H1 (cell line): ENCODE data around the gene DDN. TPM values are rescaled to one million over a fixed set of nuclear protein-coding genes. Genes with fewer than 3 reads are reported as not detected.

Experiments used
- CTCF ChIA-PET: fragments of 300-600 bp; sonication (Branson Sonifier 250); formaldehyde crosslinking; loops from one replicate; lab custom pipeline; 2021; ENCODE audit not compliant: partially characterized antibody; lab: Charles Lee
- POLR2A ChIA-PET: fragments of 300-600 bp; sonication (Branson Sonifier 250); formaldehyde crosslinking; loops from one replicate; lab custom pipeline; 2021; ENCODE audit warnings: inconsistent platforms; ENCODE audit not compliant: partially characterized antibody; lab: Charles Lee
- DNase-seq, 2 experiments: peaks; one replicate each; pipeline versions ENCODE4 v3.0.0 to v3.0.0-alpha.2; 2010 to 2022; ENCODE audit warnings: low spot score in 2 of 2, low read depth in 1 of 2, mixed read lengths in 1 of 2
- FAIRE-seq: peaks from 2 replicates; lab custom pipeline; 2011; peaks lifted over from hg19 to GRCh38; lab: Jason Lieb, UNC
- H2AFZ ChIP-seq: 2 replicates; pipeline ENCODE4 v1.8.1; 2012; ENCODE audit warnings: low read length, inconsistent platforms
- H2AK5ac ChIP-seq: 2 replicates; pipeline ENCODE4 v1.6.1; 2013; ENCODE audit warnings: low read depth, low read length
- H2BK120ac ChIP-seq: replicated peaks from 2 replicates; pipeline ENCODE3; 2013; ENCODE audit warnings: low read depth, low read length, inconsistent platforms
- H2BK12ac ChIP-seq: 2 replicates; pipeline ENCODE4 v1.6.1; 2013; ENCODE audit warnings: low read depth, low read length
- H2BK15ac ChIP-seq: 2 replicates; pipeline ENCODE4 v1.6.1; 2013; ENCODE audit warnings: low read length
- H2BK20ac ChIP-seq: 2 replicates; pipeline ENCODE4 v1.6.1; 2013; ENCODE audit warnings: low read length
- H2BK5ac ChIP-seq: 2 replicates; pipeline ENCODE4 v1.6.1; 2013; ENCODE audit warnings: low read depth, low read length
- H3K14ac ChIP-seq: 2 replicates; pipeline ENCODE4 v1.6.1; 2013; ENCODE audit warnings: inconsistent platforms; ENCODE audit not compliant: insufficient read length
- H3K18ac ChIP-seq: 2 replicates; pipeline ENCODE4 v1.6.1; 2013; ENCODE audit warnings: low read length; ENCODE audit errors: extremely low read depth
- H3K23ac ChIP-seq: 2 replicates; pipeline ENCODE4 v1.6.1; 2013; ENCODE audit warnings: inconsistent platforms; ENCODE audit not compliant: insufficient read length
- H3K23me2 ChIP-seq: 2 replicates; pipeline ENCODE4 v1.6.1; 2013; ENCODE audit warnings: low read depth, low read length
- H3K27ac ChIP-seq: 2 replicates; pipeline ENCODE4 v1.6.1; 2011; ENCODE audit warnings: low read depth, low read length, inconsistent platforms
- H3K27me3 ChIP-seq, 4 experiments: replicated peaks in 1 of 4; 1 replicate in 1 of 4; 2 replicates in 3 of 4; pipeline versions ENCODE4 v1.6.1 to v1.8.1; 2011 to 2013; ENCODE audit warnings: low read length in 3 of 4, mild to moderate bottlenecking in 3 of 4, inconsistent platforms in 2 of 4, mixed read lengths in 2 of 4, moderate library complexity in 1 of 4; ENCODE audit not compliant: control insufficient read depth in 3 of 4, insufficient read depth in 3 of 4; ENCODE audit errors: extremely low read depth in 1 of 4
- H3K36me3 ChIP-seq, 4 experiments: 2 replicates each; pipeline versions ENCODE4 v1.6.1 to v1.8.1; 2011 to 2013; ENCODE audit warnings: mild to moderate bottlenecking in 4 of 4, low read length in 3 of 4, moderate library complexity in 2 of 4, control low read depth in 1 of 4, inconsistent platforms in 1 of 4; ENCODE audit not compliant: insufficient read depth in 4 of 4, control insufficient read depth in 2 of 4
- H3K4ac ChIP-seq: replicated peaks from 2 replicates; pipeline ENCODE3; 2013; ENCODE audit warnings: low read length, low read depth, mixed read lengths, inconsistent platforms; ENCODE audit not compliant: insufficient read length
- H3K4me1 ChIP-seq, 4 experiments: replicated peaks in 1 of 4; 1 replicate in 1 of 4; 2 replicates in 3 of 4; pipeline versions ENCODE4 v1.6.1 to v1.8.1; 2011 to 2013; ENCODE audit warnings: low read length in 3 of 4, inconsistent platforms in 2 of 4, mixed read lengths in 1 of 4; ENCODE audit not compliant: insufficient read depth in 4 of 4, control insufficient read depth in 3 of 4
- H3K4me2 ChIP-seq, 2 experiments: 2 replicates each; pipeline versions ENCODE4 v1.6.1 to v1.8.1; 2011 to 2013; ENCODE audit warnings: low read depth in 2 of 2, low read length in 2 of 2, control low read depth in 1 of 2, inconsistent platforms in 1 of 2, mild to moderate bottlenecking in 1 of 2; ENCODE audit not compliant: insufficient read depth in 1 of 2
- H3K4me3 ChIP-seq, 4 experiments: fragments of 200-600, 300-600 bp in 1 of 4; sonication (generic), shearing (Covaris generic), sonication (Bioruptor Twin) in 1 of 4; 2 replicates each; pipeline versions ENCODE4 v1.5.1 to v1.8.1; 2011 to 2016; ENCODE audit warnings: low read length in 4 of 4, low read depth in 3 of 4, control low read depth in 2 of 4, inconsistent platforms in 2 of 4, mild to moderate bottlenecking in 2 of 4, mixed read lengths in 1 of 4, moderate library complexity in 1 of 4; ENCODE audit not compliant: insufficient read depth in 2 of 4; ENCODE audit errors: extremely low read depth in 1 of 4
- H3K56ac ChIP-seq: replicated peaks from 2 replicates; pipeline ENCODE3; 2013; ENCODE audit warnings: low read depth, mild to moderate bottlenecking, mixed read lengths, low read length, inconsistent platforms; ENCODE audit not compliant: insufficient read length
- H3K79me1 ChIP-seq: 2 replicates; pipeline ENCODE4 v1.6.1; 2013; ENCODE audit warnings: low read depth, low read length, control low read depth
- H3K79me2 ChIP-seq, 2 experiments: 2 replicates each; pipeline versions ENCODE4 v1.6.1 to v1.8.1; 2012 to 2013; ENCODE audit warnings: low read length in 2 of 2, mild to moderate bottlenecking in 2 of 2, inconsistent platforms in 1 of 2; ENCODE audit not compliant: insufficient read depth in 2 of 2, control insufficient read depth in 1 of 2
- H3K9ac ChIP-seq, 4 experiments: replicated peaks in 1 of 4; 1 replicate in 1 of 4; 2 replicates in 3 of 4; pipeline versions ENCODE4 v1.6.1 to v1.8.1; 2011 to 2013; ENCODE audit warnings: low read depth in 3 of 4, low read length in 3 of 4, control low read depth in 2 of 4, mild to moderate bottlenecking in 2 of 4, moderate library complexity in 2 of 4, inconsistent platforms in 1 of 4; ENCODE audit errors: extremely low read depth in 1 of 4
- H3K9me3 ChIP-seq, 2 experiments: 2 replicates each; pipeline versions ENCODE4 v1.6.1 to v1.8.1; 2012 to 2013; ENCODE audit warnings: mild to moderate bottlenecking in 2 of 2, moderate library complexity in 2 of 2, control low read depth in 1 of 2, inconsistent platforms in 1 of 2, low read depth in 1 of 2, low read length in 1 of 2, mixed read lengths in 1 of 2; ENCODE audit not compliant: insufficient read depth in 2 of 2
- H4K20me1 ChIP-seq, 2 experiments: replicated peaks in 1 of 2; 2 replicates each; pipeline versions ENCODE3 to v1.8.1; 2011 to 2013; ENCODE audit warnings: inconsistent platforms in 2 of 2, low read length in 2 of 2, mild to moderate bottlenecking in 1 of 2; ENCODE audit not compliant: insufficient read depth in 2 of 2, control insufficient read depth in 1 of 2
- H4K5ac ChIP-seq: 2 replicates; pipeline ENCODE4 v1.6.1; 2013; ENCODE audit warnings: low read length, low read depth, mixed read lengths, inconsistent platforms; ENCODE audit not compliant: insufficient read length
- H4K8ac ChIP-seq: 2 replicates; pipeline ENCODE4 v1.8.0; 2013; ENCODE audit warnings: mild to moderate bottlenecking, moderate library complexity, low read length, inconsistent platforms; ENCODE audit not compliant: insufficient read depth; ENCODE audit errors: extremely low read depth
- H4K91ac ChIP-seq: replicated peaks from 2 replicates; pipeline ENCODE3; 2013; ENCODE audit warnings: low read length, mixed read lengths, inconsistent platforms; ENCODE audit not compliant: insufficient read length
- CTBP2 ChIP-seq: IDR thresholded peaks from 2 replicates; pipeline ENCODE4 v1.7.0; 2011; ENCODE audit warnings: borderline replicate concordance, mild to moderate bottlenecking, moderate library complexity, mixed read lengths, low read length; ENCODE audit not compliant: insufficient read depth, insufficient read length
- POU5F1 ChIP-seq: IDR thresholded peaks from 2 replicates; pipeline ENCODE4 v1.6.1; 2011; ENCODE audit warnings: low read depth, mild to moderate bottlenecking, low read length, moderate library complexity
- RBBP5 ChIP-seq: IDR thresholded peaks from 2 replicates; pipeline ENCODE4 v1.7.1; 2012; ENCODE audit warnings: low read depth, mild to moderate bottlenecking, inconsistent platforms, low read length, moderate library complexity, borderline replicate concordance
- RXRA ChIP-seq: IDR thresholded peaks from 2 replicates; pipeline ENCODE4 v1.6.1; 2011; ENCODE audit warnings: low read depth, mild to moderate bottlenecking, low read length, moderate library complexity; ENCODE audit not compliant: insufficient read depth
- SAP30 ChIP-seq: fragments of 300-600 bp; sonication (generic); IDR thresholded peaks from 2 replicates; pipeline ENCODE4 v1.7.1; 2012; ENCODE audit warnings: low read length, moderate library complexity, mild to moderate bottlenecking, inconsistent platforms; ENCODE audit not compliant: insufficient read depth, insufficient replicate concordance
- SIX5 ChIP-seq: IDR thresholded peaks from 2 replicates; pipeline ENCODE4 v1.6.1; 2011; ENCODE audit warnings: mild to moderate bottlenecking, low read depth, low read length
- TAF7 ChIP-seq: optimal IDR thresholded peaks from 2 replicates; pipeline ENCODE3; 2011; ENCODE audit warnings: low read depth, mild to moderate bottlenecking, inconsistent platforms, low read length, moderate library complexity, borderline replicate concordance
- WGBS, 2 experiments: shearing (Covaris generic) in 1 of 2; methylation state at CpG; one replicate each; pipeline versions ENCODE4 v1.1.6 to v1.1.7; 2013 to 2015; ENCODE audit warnings: low lambda C conversion rate in 2 of 2, mixed read lengths in 2 of 2, inconsistent platforms in 1 of 2, low coverage in 1 of 2, missing lambda C conversion rate in 1 of 2; ENCODE audit not compliant: insufficient replicate concordance in 2 of 2, insufficient coverage in 1 of 2, insufficient read length in 1 of 2; ENCODE audit errors: extremely low coverage in 1 of 2, missing lambda C conversion rate in 1 of 2; 5-methylcytosine and 5-hydroxymethylcytosine counted together
- polyA plus RNA-seq, 7 experiments: library from polyadenylated mRNA; depleted of rRNA in 3 of 7; stranded (reverse) in 5 of 7; unstranded in 2 of 7; fragments of >200 nt in 5 of 7; fragments of 200-250 nt in 2 of 7; gene quantifications; 1 replicate in 5 of 7; 2 replicates in 1 of 7; 4 replicates in 1 of 7; pipeline versions ENCODE4 v1.2.1 to v1.2.3, GENCODE V29; 2011 to 2013; ENCODE audit warnings: missing spikeins in 2 of 7, mixed read lengths in 2 of 7
- total RNA-seq: library from RNA; stranded (reverse); fragmentation: NEBNext Ultra II Directional; extraction: Animal tissue kit (Norgen Biotek cat#: 25700); gene quantifications from 2 replicates; pipeline ENCODE4 v1.2.1, GENCODE V29; 2021
- TF ChIP-seq, protein P1 (sequence below): IDR thresholded peaks from 2 replicates; pipeline ENCODE4 v1.6.1; 2011; ENCODE audit warnings: low read length, improper control_type of control experiment

DDN gene
- total and polyA plus RNA-seq, 2 of the 8 experiments (the other 6 are each of a cell fraction or from before 2014, with no cell fraction given): 0.14 to 0.30 TPM

DNA sequence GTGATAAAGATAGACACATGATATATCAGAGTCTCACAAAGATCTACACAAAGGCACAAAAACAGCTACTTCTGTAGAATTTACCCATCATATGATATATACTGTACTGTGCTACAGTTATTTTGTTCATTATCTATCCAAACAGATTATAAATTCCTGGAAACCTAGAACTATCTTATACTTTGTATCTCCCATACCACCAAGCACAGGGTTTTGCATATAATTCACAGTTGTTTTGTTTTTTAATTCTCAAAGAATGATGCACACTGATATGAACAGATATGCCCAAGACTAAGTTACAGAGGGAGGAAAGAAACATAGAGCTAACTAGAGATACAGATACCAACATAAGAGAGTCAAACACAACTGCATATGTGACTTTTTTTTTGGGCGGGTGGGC, 16.0 kb upstream of the DDN start:
- Histone ChIP-seq H2BK15ac (no peak overlapping the region), H2BK5ac (no peak overlapping the region), H3K23ac (no peak overlapping the region), H3K4ac (no peak overlapping the region), H3K4me3 (no peak overlapping the region), H4K8ac (no peak overlapping the region), H3K4me1 (peaks cover 0 to 6% (median 1%) of the 10 kb centered on the region in 4 experiments; a peak in 4 of 7 replicates), H3K27ac (no peak overlapping the region), H2AK5ac (no peak overlapping the region), H3K18ac (no peak overlapping the region), H3K36me3 (no peaks in the 10 kb centered on the region), H2BK12ac (no peak overlapping the region), H3K79me2 (no peaks in the 10 kb centered on the region), H3K56ac (no peak overlapping the region), H3K27me3 (no peaks in the 10 kb centered on the region), H4K20me1 (no peaks in the 10 kb centered on the region), H3K14ac (no peak overlapping the region), H4K5ac (no peak overlapping the region), H2AFZ (no peak overlapping the region), H3K9ac (no peak overlapping the region), H3K4me2 (no peak overlapping the region), H2BK20ac (no peak overlapping the region), H2BK120ac (no peak overlapping the region), H3K79me1 (no peaks in the 10 kb centered on the region), H4K91ac (no peak overlapping the region), H3K23me2 (peaks cover 8% of the 10 kb centered on the region), H3K9me3 (no peaks in the 10 kb centered on the region)
- POLR2A ChIA-PET: interaction anchor here (0.6 to 3.5 kb wide), 6 partner anchors 10 to 20 kb away, joined by 3 to 24 read pairs (median 8); partner anchors contain the start of gene DDN
- CTCF ChIA-PET: interaction anchor here (0.8 to 11.5 kb wide), 14 partner anchors 10 to 148 kb away, joined by 3 to 207 read pairs (median 4); partner anchors contain the start of genes DDN and WNT1
- TF ChIP-seq SIX5: no peak
- no peak for TF ChIP-seq TAF7
- TF ChIP-seq CTBP2: no peak
- TF ChIP-seq RBBP5: no peak
- TF ChIP-seq, protein P1, sequence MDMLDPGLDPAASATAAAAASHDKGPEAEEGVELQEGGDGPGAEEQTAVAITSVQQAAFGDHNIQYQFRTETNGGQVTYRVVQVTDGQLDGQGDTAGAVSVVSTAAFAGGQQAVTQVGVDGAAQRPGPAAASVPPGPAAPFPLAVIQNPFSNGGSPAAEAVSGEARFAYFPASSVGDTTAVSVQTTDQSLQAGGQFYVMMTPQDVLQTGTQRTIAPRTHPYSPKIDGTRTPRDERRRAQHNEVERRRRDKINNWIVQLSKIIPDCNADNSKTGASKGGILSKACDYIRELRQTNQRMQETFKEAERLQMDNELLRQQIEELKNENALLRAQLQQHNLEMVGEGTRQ: no peak
- no peak for TF ChIP-seq RXRA
- TF ChIP-seq SAP30: no peak
- no peak for TF ChIP-seq POU5F1
- WGBS, 2 experiments: 94% methylated on average over 1 of the region's 1 CpG; no CpG with 5 or more reads in 1 of the 2 experiments
- DNase-seq (no peak), FAIRE-seq (no peak)
